Nucleus accumbens (tissue), 56 donors: ENCODE results near the gene ASIC5.
"Not testable (repeated sequence)": the region's sequence is repeated elsewhere in the genome, so short reads cannot be mapped to it uniquely, and the experiment has no call there.

Experiments
- DNase-seq, 56 donors: peaks; one replicate each; lab custom pipeline; 2025; lab: John Stamatoyannopoulos, UW

Gene ASIC5, protein sequence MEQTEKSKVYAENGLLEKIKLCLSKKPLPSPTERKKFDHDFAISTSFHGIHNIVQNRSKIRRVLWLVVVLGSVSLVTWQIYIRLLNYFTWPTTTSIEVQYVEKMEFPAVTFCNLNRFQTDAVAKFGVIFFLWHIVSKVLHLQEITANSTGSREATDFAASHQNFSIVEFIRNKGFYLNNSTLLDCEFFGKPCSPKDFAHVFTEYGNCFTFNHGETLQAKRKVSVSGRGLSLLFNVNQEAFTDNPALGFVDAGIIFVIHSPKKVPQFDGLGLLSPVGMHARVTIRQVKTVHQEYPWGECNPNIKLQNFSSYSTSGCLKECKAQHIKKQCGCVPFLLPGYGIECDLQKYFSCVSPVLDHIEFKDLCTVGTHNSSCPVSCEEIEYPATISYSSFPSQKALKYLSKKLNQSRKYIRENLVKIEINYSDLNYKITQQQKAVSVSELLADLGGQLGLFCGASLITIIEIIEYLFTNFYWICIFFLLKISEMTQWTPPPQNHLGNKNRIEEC

DNA sequence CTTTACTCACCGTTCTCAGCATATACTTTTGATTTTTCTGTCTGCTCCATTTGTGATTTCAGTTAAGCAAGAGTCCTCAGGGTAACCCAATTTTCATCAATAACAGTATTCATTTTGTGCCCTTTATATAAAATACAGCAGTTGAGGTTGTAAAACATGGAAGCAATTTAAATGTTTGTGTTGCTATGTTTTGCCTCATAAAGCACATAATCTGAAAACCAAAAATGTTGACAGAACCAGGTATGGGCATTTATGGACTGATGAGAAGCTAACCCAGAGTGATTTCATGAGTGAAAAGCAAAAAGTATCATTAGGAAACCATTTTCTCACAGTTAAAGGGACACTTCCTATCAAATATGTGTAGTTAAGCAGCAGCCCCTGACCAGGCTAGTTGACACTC is at the start of gene ASIC5:
Gene ASIC5 (minus strand): TSS at position 101 of the 400 bp plus-strand sequence. CDS start 51 bp downstream, at position 50.
- no peak for DNase-seq

DNA sequence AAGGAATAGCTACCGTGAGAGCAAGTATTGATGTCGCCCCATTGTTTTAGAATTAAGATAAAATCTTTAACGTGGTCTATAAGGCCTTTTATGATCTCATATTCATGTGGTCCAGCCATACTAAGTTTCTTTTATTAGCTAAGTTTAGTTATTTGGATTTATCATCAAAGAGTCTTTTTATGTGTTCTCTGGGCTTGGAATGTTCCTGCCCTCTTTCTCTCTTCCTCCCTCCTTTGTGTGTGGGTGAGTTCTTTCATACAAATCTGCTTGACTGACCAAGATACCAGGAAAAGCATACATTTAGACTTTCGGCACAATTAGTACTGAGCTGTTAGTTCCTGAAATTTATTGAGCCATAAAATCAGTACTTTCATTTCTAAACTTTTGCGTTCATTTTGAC is 48.7 kb upstream of the ASIC5 start:
- no peak for DNase-seq

- no peak for DNase-seq
These were observed 45.8 kb upstream of the ASIC5 start for GRCh38 chr4:155911905-155912304.

DNA sequence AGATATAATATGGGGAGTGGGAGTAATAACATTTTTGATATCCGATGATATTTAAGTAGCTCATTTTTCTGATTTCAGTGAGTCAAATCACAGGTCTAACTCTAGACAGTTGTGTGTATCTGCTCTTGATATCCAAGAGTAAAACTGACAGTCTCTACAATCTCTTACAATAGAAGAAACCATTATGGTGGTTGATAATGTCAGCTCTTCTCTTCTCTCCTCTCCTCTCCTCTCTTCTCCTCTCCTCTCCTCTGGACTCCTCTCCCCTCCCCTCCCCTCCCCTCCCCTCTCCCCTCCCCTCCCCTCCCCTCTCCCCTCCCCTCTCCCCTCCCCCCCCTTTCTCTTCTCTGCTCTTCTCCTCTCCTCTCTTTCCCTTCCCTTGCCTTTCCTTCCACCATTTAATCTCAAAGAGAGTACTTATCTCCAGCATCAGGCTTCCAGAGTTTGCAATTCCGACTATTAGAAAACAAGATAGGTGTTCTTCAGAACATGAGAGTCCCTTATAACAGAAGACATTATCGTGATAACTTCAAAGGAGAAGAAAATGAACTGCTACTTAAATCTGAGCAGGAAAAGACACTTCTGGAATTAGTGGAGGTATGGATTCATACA is 43.6 kb upstream of the ASIC5 start:
- no peak for DNase-seq

DNA sequence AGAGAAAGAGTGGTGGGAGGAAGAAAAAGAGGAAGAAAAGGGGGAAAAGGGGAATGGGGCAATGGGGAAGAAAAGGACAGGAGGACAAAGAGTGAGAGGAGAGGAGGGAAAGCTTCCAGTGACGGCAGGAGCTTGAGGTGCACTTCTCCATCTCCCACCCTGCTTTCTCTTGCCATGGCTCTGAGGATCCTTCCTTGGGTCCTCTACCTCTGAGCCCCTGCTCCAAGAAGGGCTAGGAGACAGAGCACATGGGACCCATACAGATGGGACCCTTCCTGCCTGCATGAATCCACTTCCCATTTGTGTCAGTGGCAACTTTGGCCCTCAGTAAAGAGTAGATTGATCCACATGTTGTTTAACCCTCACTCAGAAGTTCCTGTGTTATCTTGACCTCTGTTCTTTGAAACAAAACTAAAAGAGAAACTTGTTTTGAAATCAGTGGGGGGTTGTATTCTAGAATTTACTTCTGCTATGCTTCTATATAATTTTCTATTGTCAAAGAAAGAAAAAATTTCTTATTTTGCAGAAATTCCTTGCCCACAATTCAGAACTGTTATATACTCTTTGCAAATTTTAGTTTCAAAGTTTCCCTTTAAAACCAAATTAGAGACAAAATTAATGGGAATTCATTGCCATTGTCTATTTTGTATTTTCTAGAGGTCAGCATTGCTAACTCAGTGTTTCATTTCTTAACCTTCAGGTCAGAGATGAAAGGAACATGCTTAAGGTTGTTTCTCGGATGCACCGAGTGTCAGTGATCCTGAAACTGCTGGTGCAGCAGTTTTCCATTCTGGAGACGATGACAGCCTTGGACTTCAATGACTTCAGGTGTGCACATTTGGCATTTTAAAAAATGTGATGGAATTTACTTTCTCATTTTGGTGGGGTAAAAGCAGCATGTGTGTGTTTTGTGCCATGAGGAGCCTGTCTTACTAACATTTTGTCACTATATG is 42.4 kb upstream of the ASIC5 start:
- DNase-seq, result no peak

DNA sequence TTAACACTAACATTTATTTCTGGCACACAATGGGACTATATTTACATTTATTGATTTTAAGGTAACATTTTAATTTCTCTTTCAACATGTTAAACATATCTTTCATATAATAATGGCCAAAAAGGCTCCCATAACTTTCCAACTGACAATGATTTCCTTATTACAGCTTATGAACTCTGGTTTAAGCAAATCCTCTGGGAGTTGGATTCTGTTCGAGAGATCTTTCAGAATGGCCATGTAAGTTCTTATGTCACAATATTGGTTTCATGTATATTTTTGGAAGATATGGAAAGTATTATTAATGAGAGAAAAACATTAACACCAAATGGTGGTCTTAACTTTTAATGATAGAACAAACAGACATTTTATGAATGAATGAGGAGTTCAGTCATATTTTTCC is 41.5 kb upstream of the ASIC5 start:
- DNase-seq, result no peak

DNA sequence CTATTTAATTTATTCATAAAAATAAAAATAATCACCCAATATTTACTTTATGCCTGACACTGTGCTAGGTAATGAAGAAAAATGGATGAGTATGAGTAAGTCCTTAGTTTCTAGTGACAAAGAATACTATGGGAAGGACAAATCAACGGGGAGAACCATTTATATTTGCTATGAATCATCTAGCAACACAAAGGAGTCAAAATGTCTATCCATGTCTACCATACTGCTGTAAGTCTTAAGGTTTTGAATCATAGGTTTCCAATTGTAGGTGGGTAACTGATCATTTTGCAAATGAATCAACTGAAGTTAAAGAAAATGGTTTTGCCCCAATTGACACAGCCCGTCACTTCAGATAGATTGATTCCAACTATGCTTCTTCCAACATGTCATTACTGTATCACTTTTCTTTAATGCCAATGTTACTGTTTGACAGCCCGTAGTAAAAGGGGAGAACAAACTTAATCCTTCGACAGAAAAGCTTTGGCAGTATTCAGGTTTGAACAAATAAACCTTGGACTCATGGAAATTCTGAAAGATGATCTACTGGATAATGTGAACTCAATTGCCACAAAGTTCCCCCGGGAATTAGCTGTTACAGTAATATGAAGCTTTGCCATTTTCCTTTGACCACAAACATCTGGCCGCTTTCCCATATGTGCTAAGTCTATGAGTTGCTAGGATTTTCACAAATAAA is 40.6 kb upstream of the ASIC5 start:
- DNase-seq, result no peak

- no peak for DNase-seq
These were observed 38.3 kb upstream of the ASIC5 start for GRCh38 chr4:155904331-155904730.

DNA sequence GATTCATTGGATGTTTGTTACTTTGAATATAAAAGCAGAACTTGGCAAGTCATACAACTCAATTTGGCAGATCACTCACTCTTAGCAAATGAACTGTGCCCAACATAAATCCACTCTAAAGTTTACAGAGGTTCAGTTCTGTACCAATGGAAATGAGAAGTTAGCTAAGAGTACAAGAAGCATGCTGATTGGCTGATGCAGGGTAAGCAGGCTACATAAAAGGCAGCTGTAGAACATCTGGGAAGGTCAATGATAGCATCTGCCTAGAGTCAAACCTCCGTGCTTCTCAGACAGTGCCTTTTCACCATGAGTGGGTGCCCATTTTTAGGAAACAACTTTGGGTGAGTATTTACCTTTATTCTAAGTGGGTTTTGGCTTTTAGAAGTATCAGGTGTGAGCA is 37.4 kb upstream of the ASIC5 start, which contains the start of gene TDO2:
Gene TDO2 (plus strand): TSS at position 244 of the 400 bp plus-strand sequence. CDS start 63 bp downstream, at position 307.
- DNase-seq, result no peak

GRCh38 chr4:155901013-155901412 is 34.9 kb upstream of the ASIC5 start:
- no peak for DNase-seq

- DNase-seq, result no peak
These were observed 34.3 kb upstream of the ASIC5 start for GRCh38 chr4:155900381-155900780.

DNA sequence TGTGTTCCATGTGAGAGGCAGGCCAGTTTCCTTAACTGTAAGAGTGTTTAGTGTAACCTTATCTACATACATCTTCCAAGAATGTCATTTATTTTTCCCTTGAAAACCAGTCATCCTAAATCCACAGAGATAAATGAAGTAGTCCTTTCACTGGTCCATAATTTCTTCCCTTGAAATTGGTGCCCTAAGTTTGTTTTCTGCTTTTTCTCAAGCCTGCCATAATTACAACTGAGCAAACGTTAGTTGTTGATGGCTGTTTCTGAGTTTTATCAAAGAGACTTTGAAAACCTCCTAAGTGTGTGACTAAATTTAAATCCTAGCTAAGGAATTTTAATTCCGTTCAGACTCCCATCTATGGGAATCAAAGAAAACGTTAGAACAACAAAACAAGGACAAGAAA is 33.8 kb upstream of the ASIC5 start:
- DNase-seq, result no peak

DNA sequence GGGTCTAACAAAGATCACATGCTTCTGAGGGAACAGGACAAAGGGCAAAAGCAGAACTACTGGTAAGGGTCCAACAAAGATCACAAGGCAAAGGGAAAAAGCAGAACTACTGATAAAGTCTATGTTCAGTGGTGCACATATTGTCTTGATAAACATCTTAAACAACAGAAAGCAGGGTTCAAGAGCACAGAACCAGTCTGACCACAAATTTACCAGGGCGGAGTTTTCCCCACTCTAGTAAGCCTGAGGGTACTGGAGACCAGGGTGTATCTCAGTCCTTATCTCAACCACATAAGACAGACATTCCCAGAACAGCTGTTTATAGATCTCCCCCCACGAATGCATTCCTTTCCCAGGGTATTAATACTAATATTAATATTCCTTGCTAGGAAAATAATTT is 32.3 kb upstream of the ASIC5 start:
- DNase-seq, result not testable (repeated sequence)

GRCh38 chr4:155891058-155891457 is 25.0 kb upstream of the ASIC5 start:
- no peak for DNase-seq

GRCh38 chr4:155889946-155890345 is 23.9 kb upstream of the ASIC5 start:
- no peak for DNase-seq

GRCh38 chr4:155889031-155889793 is 23.1 kb upstream of the ASIC5 start:
- no peak for DNase-seq

GRCh38 chr4:155887847-155888570 is 21.9 kb upstream of the ASIC5 start:
- DNase-seq, result no peak

DNA sequence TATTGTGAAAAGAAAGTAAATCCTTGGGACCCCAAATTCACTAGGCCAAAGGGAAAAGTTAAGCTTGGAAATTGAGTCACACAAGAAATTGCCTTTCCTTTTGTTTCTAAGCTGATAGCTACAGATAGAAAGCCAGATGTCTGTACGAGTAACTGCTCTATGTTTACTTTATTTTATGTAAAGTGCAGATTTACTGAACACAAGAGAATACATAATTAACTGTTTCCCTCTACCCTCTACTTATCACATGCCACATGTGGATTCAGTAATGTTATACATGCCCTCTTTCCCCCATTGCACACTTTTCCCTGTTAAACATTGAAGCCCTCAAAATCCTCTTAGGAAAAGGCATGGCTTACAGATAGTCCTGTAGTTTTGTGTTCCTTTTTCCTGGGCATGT is 21.0 kb upstream of the ASIC5 start:
- DNase-seq, result no peak

DNA sequence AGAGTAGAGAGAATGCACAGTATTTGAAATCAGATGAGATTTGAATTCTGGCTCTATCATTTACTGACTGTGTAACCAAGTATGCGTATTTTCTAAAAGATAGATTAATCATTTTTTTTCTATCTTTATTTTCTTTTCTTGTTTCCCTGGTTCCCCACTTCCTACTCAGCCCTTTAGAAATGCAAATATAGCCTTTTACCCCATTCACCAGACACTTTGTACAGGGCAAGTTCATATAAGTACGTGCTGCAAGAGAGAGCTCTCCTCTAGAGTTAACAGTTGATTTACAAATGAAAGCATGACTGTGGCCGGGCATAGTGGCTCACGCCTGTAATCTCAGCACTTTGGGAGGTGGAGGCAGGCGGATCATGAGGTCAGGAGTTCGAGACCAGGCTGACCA is 19.6 kb upstream of the ASIC5 start:
- no peak for DNase-seq
